AG20443 (cell line): ENCODE data around the gene DERL3.
A peak's percentile ranks its signal among the peaks of the same experiment; 100 is the strongest.

Source experiments
- DNase-seq: peaks from one replicate; pipeline ENCODE4 v3.0.0; 2012; ENCODE audit warnings: low spot score, mixed read lengths

Gene DERL3

DNA sequence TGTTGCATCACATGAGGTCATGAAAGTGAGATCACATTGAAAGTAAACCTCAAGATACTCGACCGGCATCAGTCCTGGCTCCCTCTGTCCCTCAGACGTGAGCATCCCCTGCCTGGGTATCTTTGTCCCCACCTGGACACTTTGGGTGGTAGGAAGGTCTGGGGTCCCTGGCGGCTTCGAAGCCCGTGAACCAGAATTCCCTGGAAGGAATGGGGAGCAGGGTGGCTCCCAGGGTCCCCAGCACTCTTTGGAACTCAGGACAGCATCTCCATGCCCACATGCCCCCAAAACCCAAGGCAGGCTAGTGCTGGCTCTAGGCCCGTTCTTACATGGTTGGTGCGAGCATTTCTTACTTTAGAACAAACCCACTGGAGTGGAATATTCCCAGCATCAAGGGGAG lies 7.5 kb downstream of the DERL3 start:
- no peak for DNase-seq

DNA sequence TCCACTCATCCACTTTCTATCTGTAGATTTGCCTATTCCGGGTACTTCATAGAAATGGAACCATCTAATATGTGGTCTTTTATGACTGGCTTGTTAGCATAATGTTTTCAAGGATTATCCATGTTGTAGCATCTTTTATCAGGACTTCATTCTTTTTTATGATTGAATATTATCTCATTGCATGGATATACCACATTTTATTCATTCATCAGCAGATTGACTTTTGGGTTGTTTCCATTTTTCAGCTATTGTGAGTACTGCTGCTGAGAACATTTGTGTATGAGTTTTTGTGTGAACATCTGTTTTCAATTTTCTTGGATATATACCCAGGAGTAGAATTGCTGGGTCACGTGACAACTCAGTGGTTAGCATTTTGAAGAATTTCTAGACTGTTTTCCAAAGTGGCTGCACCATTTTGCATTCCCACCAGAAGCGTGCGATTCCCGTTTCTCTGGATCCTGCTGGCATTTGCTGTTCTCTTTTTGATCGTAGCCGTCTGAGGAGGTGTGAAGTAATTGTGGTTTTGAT lies 8.9 kb downstream of the DERL3 start:
- DNase-seq: peak; percentile 52

DNA sequence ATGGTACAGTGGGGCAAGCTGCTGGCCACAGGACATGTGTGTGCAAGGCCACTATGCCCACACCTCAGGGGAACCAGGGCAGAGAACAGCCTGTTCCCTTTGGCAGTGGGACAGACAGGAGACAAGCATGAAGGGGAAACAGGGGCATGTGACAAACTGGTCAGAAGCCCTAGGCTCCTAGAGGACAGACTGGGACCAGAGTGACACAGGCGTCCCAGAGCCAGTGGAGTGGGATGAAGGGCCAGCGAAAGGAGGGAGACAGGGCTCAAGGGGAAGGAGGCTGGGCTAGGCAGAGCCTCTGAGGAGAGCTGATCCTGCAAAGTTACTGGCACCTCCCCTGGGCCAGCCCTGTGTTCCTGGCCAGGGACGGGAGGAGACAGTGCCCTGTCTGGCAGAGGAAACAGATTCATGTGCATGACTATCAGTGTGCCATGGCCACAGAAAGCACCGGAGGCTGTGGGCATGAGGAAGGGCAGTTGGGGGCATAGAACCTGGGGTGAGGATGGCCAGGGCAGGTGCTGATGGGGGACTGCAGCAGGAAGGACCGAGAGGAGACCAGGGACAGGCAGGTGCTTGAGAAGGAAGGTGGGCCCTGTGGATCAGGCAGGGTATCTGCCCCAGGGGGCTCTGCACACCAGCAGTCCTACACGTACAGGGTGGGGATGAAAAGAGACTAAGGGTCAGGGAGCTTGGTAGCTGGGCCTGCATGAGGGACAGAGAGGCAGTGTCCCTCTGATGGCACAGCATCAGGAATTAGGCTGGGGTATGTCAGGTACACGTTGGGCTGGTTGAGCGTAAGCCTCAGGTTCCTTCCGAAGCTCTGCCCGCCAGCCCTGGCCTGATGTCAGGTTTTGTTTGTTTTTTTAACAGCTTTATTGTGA lies 9.8 kb downstream of the DERL3 start:
- DNase-seq: no peak

DNA sequence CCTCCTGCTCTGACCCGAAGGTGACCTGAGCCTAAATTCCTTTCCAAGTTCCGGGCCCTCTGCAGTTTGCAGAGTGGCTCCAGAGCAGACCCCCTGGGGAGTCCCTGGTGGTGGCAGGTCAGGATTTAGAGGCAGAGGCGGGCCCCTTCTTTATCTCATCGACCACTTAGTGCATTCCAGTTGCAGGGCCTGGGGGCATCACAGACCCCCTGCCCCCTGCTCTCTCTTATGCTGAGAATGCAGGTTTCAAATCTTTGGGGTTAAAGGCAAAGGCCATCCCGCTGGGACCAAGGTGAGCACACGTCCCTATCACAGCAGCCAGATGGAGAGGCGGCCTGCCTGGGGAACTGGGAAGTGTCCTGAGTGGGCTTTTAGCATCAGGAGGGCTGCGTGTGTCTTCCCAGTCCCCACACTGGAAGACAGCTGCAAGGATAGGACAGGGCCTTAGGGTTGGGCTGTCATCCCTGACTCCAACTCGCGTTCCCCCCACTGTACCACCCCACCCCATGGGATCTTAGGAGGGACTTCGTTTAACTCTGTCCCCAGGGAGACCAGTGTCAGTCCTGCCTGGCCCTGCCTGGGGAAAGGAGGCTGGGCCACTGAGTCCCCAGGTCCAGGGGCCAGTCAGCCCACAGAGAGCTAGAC lies 11.3 kb downstream of the DERL3 start:
- no peak for DNase-seq

DNA sequence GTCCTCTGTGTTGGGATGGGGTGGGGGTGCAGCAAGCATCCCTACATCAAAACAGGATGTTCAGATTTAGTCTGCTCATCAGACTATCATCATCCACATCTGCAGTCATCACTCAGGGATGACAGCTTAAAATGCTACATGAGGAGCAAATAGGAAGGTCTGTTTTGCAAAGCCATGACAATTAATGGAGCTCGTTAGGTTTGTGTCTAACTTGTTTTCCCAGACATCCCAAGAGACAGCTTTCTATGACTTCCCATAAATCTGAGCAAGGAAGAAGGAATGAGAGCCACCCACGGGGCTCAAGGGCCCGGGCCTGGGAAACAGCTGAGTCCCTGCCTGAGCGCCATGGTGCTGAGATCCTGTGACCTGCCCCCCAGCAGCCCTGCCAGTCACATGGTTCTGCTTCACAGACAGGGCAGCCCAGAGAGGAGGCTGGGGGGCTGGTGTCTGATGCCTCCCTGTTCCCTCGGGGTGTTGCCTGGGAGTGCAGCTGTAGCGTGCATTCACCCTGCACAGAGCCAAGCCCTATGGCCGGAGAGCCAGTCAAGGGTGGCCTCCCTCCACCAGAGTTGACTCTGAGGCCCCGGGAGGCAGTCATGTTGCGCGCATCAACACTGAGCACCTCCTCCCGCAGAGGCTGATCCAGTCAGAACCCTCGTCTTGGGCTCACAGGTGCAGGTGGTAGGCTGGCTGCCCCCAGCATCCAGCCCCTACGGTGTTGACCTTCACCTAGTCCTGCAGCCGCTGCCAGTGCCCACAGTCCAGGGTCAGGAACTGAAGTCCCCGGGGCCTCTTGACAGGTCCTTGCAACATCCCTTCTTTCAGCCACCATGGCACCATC lies 12.1 kb downstream of the DERL3 start:
- DNase-seq: peak; percentile 43

DNA sequence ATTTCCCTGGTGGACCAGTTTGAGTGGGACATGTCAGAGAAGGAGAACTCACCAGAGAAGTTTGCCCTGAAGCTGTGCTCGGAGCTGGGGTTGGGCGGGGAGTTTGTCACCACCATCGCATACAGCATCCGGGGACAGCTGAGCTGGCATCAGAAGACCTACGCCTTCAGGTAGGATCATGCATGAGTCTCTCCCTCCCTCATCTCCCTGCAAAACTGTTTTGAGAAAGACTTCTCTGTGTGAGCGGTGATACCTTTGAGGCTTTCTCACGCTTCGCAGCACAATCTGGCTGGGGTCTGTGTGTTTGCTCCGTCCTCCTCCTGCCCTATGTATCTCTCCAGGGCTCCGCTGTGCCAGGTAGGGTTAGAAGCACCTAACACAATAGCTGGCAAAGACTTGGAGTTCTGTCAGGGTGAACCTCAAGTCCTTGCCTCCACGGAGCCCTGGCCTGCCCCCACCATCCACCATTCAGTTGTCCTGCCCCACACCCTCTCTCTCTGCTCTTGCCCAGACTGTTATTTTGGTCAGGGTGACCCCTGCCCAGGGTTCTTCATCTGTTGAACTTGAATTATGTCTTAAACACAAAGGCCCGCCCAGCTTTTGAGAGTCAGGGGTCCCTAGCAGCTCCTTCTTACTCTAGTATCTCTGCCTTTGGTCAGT lies 13.4 kb downstream of the DERL3 start:
- DNase-seq: no peak

DNA sequence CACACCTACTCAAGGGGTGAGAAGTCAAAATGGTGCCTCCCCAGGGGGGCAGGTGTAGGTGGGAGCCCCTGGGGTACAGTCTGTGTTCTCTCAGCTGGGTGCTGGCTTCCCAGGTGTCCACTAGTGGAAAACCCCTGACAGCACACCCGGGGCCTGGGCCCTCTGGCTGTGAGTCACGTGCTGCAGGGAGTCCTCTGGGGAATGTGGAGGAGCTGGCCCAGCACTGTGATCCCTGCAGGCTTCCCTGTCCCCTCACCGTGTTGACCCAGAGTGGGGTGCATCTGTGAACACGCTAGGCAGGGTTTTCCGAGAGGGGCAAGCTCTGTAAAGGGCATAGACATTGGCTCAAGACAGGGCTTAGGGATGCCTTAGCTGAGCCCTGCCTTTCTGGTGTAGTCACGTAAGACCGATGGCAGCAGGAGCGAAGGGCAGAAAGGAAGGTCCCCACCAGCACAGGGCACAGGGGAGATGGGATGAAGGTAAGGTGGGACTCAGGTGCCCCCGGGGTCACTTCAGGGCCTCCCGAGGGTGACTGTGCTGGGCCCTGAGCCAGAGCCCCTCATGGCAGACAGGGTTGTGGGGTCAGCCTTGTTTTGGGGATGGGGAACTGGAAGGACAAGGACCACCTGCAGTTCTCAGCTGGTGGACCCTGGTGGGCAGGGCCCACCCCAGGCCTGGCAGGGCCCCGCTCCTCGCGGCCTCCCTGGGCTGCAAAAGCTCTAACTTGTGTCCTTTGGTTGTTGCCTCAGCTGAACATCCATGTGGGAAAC lies 14.1 kb downstream of the DERL3 start:
- DNase-seq: no peak

DNA sequence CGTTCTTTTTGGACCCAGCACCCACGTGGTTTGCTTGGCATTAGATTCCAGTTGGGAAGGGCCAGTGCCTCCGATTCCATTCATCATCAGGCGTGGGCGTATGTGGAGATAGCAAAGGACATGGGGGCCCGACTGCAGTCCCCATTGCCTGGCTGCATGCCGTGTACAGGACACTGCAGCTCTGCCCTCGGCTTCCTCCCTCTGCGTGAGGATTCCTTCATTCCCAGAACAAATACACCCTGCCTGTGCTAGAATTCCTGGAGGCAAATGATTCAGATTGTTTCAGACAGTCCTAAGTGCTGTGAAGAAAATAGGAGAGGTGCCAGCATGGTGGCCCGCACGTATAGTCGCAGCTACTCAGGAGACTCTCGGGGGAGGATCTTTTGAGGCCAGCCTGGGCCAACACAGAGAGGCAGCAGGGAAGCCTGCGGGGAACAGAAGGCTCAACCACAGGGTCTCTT lies 15.4 kb downstream of the DERL3 start:
- no peak for DNase-seq

DNA sequence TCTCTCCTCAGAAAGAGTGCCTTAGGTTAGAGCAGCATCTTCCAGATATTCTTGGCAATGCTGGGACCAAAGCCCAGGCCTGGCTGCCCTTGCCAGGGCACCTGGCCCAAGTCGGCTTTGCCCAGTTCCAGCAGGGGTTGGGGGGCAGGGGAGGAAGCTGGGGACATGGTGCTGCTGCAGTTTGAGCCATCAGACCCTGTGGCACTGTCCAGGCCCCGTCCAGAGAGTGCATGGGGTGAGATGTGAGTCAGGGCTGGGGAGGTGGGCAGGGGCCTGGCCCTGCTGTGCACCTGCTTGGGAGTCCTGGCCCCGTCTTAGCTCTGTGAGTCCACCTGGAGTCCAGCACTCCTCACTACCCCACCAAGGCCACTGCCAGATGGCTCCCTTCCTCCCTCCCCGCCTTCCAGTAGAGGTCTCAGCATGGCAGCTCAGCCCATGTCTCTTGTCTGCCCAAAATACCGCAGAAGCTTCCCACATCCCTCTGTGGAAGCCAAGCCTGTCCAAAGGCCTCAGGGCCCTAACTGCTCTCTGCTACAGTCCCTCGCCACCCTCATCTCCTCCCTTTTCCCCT lies 16.6 kb downstream of the DERL3 start:
- DNase-seq: no peak

DNA sequence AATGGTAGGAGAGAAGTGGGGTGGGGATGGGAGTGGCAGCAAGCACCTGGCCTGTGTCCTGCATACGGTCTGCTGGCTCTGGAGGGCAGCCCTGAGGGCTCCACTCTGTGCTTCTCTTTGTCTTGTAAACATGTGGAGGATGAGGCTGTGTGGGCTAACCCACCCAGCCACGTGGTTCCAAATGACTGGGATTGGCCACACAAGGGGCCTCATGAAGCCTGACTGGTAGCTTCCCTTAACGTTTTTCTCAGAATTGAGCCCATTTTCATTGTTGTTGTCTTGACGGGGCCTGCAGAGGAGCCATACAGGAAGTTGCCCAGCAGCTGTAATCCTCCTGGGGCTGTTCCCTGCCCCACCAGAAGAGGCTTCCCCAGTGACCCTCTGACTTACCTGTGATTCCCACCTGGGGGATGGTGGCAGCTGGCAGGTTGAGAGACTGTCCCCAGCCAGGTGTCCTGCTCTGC lies 18.0 kb downstream of the DERL3 start:
- DNase-seq: no peak

DNA sequence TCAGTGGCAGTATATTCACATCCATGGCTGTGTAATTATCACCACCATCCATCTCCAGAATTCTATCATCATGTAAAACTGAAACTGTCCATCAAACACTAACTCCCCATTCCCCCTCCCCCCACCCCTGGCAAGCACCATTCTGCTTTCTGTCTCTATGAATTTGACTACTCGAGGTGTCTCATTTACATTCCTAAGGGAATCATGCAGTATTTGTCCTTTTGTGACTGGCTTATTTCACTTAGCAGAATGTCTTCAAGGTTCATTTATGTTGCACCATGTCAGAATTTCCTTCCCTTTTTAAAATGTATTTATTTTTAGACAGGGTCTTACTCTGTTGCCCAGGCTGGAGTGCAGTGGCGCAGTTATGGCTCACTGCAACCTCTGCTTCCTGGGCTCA lies 20.3 kb downstream of the DERL3 start:
- DNase-seq: no peak

DNA sequence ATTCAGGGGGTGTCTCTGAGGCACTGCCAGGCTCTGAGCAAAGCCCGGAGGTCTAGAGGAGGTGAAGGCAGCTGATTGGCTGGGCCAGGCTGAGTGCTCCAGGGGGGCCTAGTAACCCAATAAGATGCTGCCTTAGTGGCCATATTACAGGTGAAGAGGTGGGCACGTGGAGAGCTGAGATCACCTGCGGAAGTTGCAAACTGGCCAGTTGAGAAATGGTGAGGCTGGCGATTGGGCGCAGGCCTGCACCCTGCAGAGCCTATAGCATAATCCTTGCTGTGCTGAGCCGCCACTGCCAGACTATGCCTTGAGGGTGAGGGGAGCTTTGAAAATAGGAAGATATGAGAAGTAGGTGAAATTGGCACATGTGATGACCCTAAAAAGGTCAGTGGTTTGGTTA lies 21.7 kb downstream of the DERL3 start:
- DNase-seq: no peak

DNA sequence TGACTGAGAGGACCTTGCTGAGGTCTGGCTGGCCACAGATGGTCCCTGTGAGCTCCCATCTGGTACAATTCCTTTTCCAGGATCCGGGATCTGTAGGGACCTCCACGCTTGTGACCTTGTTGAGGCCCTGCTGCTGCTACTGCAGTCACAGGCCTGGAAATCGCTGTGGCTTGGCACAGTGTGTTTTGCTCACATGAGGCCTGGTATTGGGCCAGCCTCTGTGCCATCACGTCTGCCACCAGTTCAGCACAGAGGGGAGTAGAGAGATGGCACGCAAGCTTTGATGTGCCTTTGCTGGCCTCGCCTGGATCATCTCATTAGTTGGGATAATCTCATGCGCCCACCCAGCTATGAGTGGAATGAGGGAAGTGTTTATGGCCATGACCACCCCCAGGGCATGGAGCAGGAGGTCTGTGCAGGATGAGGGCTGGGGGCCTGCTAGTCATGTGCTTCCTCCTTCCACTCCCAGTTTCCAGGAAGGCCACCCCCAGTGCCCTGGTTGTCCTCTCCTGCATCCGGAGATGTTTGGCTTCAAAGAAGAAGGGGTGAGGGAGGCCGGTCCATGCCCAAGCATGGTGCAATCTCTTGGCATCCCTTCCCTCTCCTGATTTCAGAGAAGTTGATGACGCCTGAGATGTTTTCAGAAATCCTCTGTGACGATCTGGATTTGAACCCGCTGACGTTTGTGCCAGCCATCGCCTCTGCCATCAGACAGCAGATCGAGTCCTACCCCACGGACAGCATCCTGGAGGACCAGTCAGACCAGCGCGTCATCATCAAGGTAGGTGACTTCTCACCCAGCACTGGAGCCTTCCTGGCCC lies 22.4 kb downstream of the DERL3 start:
- no peak for DNase-seq

DNA sequence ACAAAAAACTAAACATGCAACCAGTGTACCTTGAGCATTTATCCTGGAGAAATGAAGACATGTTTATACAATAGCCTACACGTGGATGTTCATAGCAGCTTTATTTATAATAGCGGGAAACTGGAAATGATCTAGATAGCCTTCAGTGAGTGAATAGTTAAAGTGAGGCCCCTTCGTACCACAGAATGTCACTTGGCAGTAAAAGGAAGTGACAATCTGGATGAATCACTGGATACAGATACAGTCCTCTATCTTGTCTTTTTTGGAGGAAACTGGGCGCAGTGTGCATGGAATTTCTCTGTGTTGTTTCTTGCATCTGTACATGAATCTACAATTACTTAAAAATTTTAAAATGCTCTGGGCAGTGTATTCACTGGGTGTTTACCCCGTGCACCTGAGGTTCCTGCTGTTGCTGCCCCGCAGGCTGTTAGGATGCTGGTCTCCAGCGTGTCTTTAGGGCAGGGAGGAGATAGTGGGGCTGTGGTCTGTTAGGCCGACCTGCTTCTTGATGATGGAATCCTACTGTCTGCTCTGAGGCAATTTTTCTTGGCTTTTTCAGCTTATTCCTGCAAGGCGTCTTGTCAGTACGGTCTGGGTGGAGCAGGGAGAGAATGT lies 23.2 kb downstream of the DERL3 start:
- no peak for DNase-seq

DNA sequence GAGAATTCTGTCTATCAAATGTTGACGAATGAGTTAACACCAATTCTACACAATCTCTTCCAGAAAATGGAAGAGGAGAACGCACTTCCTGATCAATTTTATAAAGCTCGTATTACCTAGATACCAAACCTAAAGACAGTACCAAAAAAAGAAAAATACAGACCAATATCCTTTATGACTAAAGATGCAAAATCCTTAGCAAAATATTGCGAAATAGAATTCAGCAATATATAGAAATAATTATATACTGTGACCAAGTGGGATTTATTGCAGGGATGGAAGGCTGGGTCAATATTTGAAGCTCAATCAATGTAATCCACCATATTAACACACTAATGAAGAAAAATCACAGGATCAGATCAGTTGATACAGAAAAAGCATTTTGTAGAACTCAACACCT lies 26.4 kb downstream of the DERL3 start:
- DNase-seq: no peak

DNA sequence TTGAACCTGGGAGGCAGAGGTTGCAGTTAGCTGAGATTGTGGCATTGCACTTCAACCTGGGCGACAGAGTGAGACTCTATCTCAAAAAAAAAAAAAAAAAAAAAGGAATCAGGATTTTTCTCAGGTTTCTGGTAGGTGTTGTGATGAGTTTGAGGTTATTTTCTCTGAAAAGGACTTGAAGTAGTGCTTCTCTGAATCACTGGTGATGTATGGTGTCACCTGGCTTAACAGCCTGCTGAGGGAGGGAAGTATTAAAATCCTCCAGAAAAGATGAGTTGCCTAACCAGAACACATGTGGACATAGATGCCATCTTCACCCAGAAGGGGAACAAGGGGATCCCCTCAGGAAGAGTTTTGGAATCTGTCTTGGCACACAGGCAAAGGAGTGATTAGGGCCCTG lies 32.0 kb downstream of the DERL3 start:
- DNase-seq: no peak

DNA sequence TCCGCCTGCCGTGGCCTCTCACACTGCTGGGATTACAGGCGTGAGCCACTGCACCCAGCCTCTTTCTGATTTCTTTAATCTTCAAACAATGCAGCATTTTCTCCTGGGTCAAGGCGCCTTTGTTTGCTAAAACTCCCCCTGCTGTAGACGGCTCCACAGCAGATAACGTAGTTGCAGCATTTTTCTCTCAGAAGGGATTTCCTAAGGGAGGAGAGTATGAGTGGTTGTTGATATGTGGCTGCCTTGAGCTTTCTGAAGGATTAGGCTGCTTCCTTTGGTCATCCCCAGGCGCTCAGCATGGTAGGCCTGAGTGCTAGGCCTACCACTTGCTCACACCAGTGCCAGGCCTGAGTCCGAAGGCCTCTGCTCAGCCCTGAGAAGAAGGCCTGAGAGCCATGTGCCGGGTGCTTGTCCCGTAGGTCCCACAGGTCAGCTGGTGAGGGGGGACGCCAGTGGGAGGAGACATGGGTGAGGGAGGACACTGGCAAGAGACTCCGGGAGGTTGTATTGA lies 34.0 kb downstream of the DERL3 start:
- DNase-seq: no peak

DNA sequence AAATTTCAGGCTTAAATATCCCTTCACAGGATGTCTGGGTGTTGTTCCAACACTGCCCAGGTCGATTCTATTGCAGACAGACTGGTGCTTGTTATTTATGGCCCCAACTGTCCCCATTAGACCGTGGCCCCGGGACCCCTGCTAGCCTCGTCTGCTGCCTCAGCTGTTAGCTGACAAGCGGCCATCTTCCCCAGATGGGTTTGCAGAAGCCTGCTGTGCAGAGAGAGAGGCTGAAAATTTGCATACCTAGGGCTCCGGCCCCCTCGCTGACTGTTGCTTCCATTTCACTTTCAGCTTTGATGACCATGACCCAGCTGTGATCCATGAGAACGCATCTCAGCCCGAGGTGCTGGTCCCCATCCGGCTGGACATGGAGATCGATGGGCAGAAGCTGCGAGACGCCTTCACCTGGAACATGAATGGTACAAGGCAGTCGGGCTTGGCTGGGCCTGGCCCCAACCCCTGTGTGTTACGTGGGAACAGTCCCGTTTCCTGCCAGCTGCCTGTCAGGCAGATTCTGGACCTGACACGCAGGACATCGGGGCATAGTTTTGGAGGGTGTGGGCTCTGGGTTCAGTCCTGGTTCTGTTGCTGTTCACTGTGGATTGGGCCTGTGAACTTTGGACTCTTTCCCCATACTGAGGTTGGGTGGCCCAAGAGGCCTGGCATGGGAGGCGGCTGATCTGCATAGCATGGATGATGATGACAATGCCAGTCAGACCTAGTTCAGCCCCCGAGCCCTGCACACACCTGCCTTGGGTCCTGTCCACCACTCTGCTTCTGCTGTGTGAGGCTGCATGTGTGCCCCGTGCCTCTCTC lies 35.6 kb downstream of the DERL3 start:
- no peak for DNase-seq
